HUES48 (cell line): ENCODE results near the gene NOM1.
A peak's percentile ranks its signal among the peaks of the same experiment; 100 is the strongest.

Experiments
- H3K27ac ChIP-seq: one replicate; pipeline ENCODE4 v1.7.0; 2013; ENCODE audit warnings: low read depth, low read length, inconsistent platforms
- H3K27me3 ChIP-seq: 2 replicates; pipeline ENCODE4 v1.6.1; 2013; ENCODE audit warnings: mild to moderate bottlenecking, low read length; ENCODE audit not compliant: control insufficient read depth, insufficient read depth
- H3K36me3 ChIP-seq: 2 replicates; pipeline ENCODE4 v1.6.1; 2013; ENCODE audit warnings: low read length; ENCODE audit not compliant: control insufficient read depth, insufficient read depth
- H3K4me1 ChIP-seq: 2 replicates; pipeline ENCODE4 v1.6.1; 2013; ENCODE audit warnings: mild to moderate bottlenecking, low read length; ENCODE audit not compliant: control insufficient read depth, insufficient read depth
- H3K4me3 ChIP-seq: 2 replicates; pipeline ENCODE4 v1.5.1; 2013; ENCODE audit warnings: mild to moderate bottlenecking, low read depth, low read length
- H3K9ac ChIP-seq: 2 replicates; pipeline ENCODE4 v1.6.1; 2013; ENCODE audit warnings: mild to moderate bottlenecking, low read depth, low read length, moderate library complexity
- H3K9me3 ChIP-seq: 2 replicates; pipeline ENCODE4 v1.6.1; 2013; ENCODE audit warnings: low read length; ENCODE audit not compliant: control insufficient read depth, insufficient read depth

NOM1 gene

GRCh38 chr7:157014635-157015555 is 65.4 kb downstream of the NOM1 start:
- H3K4me3 ChIP-seq, result no peak overlapping the region
- H3K27ac ChIP-seq, result no peak overlapping the region
- H3K27me3 ChIP-seq, result peaks cover 100% of the 10 kb centered on the region

DNA sequence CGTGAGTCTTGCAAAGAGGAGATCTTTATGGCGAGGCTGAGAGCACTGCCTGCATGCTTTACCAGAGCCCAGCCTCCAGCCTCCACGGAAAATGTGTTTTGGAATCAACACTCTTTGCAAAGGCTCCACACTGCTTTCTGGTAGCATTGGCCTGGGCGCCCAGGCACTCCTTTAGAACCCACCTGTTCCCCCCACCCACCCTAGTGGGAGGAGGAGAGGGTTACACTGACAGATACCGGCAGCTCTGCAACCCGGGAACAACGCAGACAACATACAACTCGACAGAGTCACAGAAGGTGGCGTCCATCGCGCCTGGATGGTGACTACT is 66.5 kb downstream of the NOM1 start:
- no peak overlapping the region for H3K27ac ChIP-seq
- no peak overlapping the region for H3K9ac ChIP-seq
- no peaks in the 10 kb centered on the region for H3K9me3 ChIP-seq
- H3K4me3 ChIP-seq, result no peak overlapping the region
- H3K4me1 ChIP-seq, result peaks cover 54% of the 10 kb centered on the region
- peaks cover 100% of the 10 kb centered on the region for H3K27me3 ChIP-seq
- H3K36me3 ChIP-seq, result no peaks in the 10 kb centered on the region

More at GRCh38 chr7:157014635-157015555, 65.4 kb downstream of the NOM1 start:
- H3K36me3 ChIP-seq, result no peaks in the 10 kb centered on the region
- peaks cover 52% of the 10 kb centered on the region for H3K4me1 ChIP-seq
- H3K9ac ChIP-seq, result no peak overlapping the region
- H3K9me3 ChIP-seq, result no peaks in the 10 kb centered on the region

DNA sequence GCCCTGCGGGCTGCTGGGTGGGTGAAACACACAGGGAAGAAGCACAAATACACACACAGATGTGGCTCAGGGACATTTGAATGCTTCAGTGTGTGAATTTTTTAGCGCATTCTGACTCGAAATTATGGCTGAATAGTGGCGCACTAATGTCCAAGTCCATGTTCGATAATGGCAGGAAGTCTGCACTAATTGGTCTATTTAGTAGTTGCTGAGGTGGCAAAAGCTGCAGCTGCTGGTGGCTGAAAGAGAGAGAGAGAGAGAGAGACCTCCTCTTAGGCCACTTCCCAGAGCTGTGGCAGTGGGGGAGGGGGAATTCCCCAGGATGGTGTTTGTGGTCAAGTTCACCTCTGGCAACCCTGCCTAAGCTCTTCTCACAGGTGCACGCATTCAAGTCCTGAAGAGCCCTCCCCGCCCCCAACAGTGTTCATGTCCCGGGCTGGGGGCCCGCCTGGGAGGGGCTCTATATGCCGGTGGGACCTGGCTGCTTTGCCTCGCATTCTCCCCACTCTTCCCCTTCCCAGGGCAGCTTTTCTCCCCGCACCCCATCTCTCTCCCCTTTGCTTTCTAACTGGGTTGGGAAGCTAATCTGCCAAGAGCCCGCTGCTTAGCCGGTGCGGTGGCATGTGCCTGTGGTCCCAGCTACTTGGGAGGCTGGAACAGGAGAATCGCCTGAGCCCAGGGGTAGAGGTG is 67.0 kb downstream of the NOM1 start:
- Histone ChIP-seq H3K27me3 (peaks cover 100% of the 10 kb centered on the region), H3K36me3 (no peaks in the 10 kb centered on the region), H3K9me3 (no peaks in the 10 kb centered on the region), H3K4me3 (no peak overlapping the region), H3K27ac (no peak overlapping the region), H3K9ac (no peak overlapping the region), H3K4me1 (peaks cover 51% of the 10 kb centered on the region)

DNA sequence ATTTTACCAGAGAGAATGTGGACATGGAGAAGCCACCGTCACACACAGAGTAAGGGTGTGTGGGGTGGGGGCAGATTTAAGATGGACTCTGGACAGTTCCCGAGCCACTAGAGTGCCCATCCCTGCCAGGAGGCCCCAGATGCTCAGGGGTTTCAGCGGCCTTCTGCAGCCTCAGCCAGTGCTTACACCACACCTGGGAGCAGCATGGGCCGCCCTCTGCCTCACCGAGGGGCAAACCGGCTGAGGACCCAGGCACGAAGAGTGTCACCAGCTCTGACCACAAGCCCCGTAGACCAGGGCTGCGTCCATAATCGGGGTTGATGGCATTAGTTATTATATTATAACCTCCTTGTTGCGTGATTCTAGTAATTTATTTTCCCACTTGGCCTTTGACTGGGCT is 67.6 kb downstream of the NOM1 start:
- H3K27me3 ChIP-seq, result peaks cover 100% of the 10 kb centered on the region
- H3K4me3 ChIP-seq, result no peak overlapping the region
- H3K9me3 ChIP-seq, result no peaks in the 10 kb centered on the region
- peaks cover 46% of the 10 kb centered on the region for H3K4me1 ChIP-seq
- H3K9ac ChIP-seq, result no peak overlapping the region
- H3K27ac ChIP-seq, result no peak overlapping the region
- H3K36me3 ChIP-seq, result no peaks in the 10 kb centered on the region

- peaks cover 51% of the 10 kb centered on the region for H3K4me1 ChIP-seq
- H3K36me3 ChIP-seq, result no peaks in the 10 kb centered on the region
- no peaks in the 10 kb centered on the region for H3K9me3 ChIP-seq
- no peak overlapping the region; the same call in 1 of the 2 replicates for H3K4me3 ChIP-seq
- H3K9ac ChIP-seq, result no peak overlapping the region
- peaks cover 100% of the 10 kb centered on the region for H3K27me3 ChIP-seq
- no peak overlapping the region for H3K27ac ChIP-seq
These were observed 68.3 kb downstream of the NOM1 start for GRCh38 chr7:157017603-157018327.

DNA sequence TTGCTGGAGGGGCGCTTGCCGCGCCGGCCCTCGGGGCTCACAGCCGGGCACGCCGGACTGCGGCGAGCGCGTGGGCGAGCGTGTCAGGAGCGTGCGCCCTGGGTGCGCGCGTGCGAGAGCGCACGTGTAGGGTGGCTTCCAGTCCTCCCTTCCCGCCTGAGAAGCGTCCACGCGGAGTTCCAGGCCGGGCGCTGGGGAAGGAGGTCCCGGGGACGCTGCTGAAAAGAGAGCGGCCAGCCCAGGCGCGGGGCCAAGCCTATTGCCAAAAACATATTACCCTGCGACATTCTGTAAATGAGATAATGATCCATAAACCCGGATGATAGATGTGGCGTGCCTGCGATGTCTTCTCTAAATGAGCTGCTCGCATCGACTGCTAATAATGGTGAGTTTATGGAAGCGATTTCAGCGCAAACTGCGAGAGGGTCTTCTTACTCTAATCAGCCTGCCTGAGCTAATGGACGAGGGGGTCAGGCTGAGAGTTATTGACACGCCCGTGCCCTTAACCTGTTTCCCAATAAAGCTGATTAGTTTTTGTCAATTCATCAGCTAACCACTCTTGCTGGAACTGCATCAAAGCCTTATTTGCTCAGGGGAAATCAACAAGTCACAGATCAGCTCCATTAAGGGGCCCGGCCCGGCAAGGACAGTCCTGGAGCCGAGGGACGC is 69.0 kb downstream of the NOM1 start:
- H3K27ac ChIP-seq, result no peak overlapping the region

GRCh38 chr7:157018997-157019608 is 69.6 kb downstream of the NOM1 start:
- Histone ChIP-seq H3K4me1 (peaks cover 45% of the 10 kb centered on the region), H3K9ac (no peak overlapping the region), H3K9me3 (no peaks in the 10 kb centered on the region), H3K27me3 (peaks cover 100% of the 10 kb centered on the region), H3K4me3 (peak overlapping the region; percentile 38; the same call in 1 of the 2 replicates), H3K27ac (no peak overlapping the region), H3K36me3 (no peaks in the 10 kb centered on the region)

More for the DNA sequence above, 69.0 kb downstream of the NOM1 start:
- Histone ChIP-seq H3K4me1 (peaks cover 51% of the 10 kb centered on the region), H3K9ac (no peak overlapping the region), H3K36me3 (no peaks in the 10 kb centered on the region), H3K27me3 (peaks cover 100% of the 10 kb centered on the region), H3K9me3 (no peaks in the 10 kb centered on the region), H3K4me3 (no peak overlapping the region)

- Histone ChIP-seq H3K9ac (no peak overlapping the region), H3K27me3 (peaks cover 100% of the 10 kb centered on the region), H3K9me3 (no peaks in the 10 kb centered on the region), H3K4me1 (peaks cover 37% of the 10 kb centered on the region), H3K36me3 (no peaks in the 10 kb centered on the region), H3K27ac (no peak overlapping the region), H3K4me3 (no peak overlapping the region)
These were observed 70.4 kb downstream of the NOM1 start for GRCh38 chr7:157019718-157020451.

GRCh38 chr7:157020514-157021070 is 71.1 kb downstream of the NOM1 start:
- Histone ChIP-seq H3K36me3 (no peaks in the 10 kb centered on the region), H3K27me3 (peaks cover 100% of the 10 kb centered on the region), H3K9me3 (no peaks in the 10 kb centered on the region), H3K9ac (no peak overlapping the region), H3K4me3 (no peak overlapping the region), H3K4me1 (peaks cover 33% of the 10 kb centered on the region), H3K27ac (no peak overlapping the region)
